GM10248 (cell line): Measurements from ENCODE around the gene OR5H15.
"Not testable (repeated sequence)": the region's sequence is repeated elsewhere in the genome, so short reads cannot be mapped to it uniquely, and the experiment has no call there.

Experiments
- CTCF ChIA-PET: fragments of 300-600 bp; sonication (Branson Sonifier 250); formaldehyde crosslinking; extraction: SDS; loops from one replicate; lab custom pipeline; 2021; ENCODE audit warnings: antibody characterized with exemption; lab: Yijun Ruan, JAX
- POLR2A ChIA-PET: fragments of 350-650 bp; sonication (Branson Sonifier 250); formaldehyde crosslinking; extraction: SDS; loops from one replicate; lab custom pipeline; 2020; ENCODE audit warnings: antibody characterized with exemption; lab: Yijun Ruan, JAX
- DNase-seq: peaks from one replicate; pipeline ENCODE4 v3.0.0; 2012; ENCODE audit errors: extremely low spot score
- TF ChIP-seq, protein P1 (sequence below): IDR thresholded peaks from 2 replicates; pipeline ENCODE4 v1.5.1; 2012; ENCODE audit warnings: mild to moderate bottlenecking, low read depth; ENCODE audit errors: extremely low read depth, missing control alignments, control extremely low read depth

Gene OR5H15

GRCh38 chr3:98188545-98188944 lies 22.0 kb downstream of the OR5H15 start:
- ChIA-PET POLR2A (no interaction called here), CTCF (interaction anchor here (1.0 to 2.6 kb wide), 3 partner anchors 15 to 142 kb away, joined by 3 to 5 read pairs (median 5); no protein-coding TSS in a partner anchor)
- TF ChIP-seq, protein P1, sequence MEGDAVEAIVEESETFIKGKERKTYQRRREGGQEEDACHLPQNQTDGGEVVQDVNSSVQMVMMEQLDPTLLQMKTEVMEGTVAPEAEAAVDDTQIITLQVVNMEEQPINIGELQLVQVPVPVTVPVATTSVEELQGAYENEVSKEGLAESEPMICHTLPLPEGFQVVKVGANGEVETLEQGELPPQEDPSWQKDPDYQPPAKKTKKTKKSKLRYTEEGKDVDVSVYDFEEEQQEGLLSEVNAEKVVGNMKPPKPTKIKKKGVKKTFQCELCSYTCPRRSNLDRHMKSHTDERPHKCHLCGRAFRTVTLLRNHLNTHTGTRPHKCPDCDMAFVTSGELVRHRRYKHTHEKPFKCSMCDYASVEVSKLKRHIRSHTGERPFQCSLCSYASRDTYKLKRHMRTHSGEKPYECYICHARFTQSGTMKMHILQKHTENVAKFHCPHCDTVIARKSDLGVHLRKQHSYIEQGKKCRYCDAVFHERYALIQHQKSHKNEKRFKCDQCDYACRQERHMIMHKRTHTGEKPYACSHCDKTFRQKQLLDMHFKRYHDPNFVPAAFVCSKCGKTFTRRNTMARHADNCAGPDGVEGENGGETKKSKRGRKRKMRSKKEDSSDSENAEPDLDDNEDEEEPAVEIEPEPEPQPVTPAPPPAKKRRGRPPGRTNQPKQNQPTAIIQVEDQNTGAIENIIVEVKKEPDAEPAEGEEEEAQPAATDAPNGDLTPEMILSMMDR = peak; percentile 37
- peak; percentile 27 for DNase-seq

DNA sequence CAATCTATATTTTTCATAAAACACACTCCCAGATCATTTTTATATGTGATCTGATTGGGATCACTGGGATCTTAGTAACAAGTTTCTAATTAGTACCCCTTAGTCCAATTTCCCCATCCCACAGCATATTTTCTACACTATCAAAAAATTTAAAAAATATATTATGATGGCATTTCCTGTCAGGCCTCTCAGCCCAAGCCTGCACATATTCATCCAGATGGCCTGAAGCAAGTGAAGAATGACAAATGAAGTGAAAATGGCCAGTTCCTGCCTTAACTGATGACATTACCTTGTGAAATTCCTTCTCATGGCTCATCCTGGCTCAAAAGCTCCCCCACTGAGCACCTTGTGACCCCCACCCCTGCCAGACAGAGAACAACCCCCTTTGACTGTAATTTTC lies 24.4 kb downstream of the OR5H15 start:
- DNase-seq, POLR2A ChIA-PET: not testable (repeated sequence)
- CTCF ChIA-PET = interaction anchor here (2.6 kb wide), 1 partner anchor 21 kb away, joined by 5 read pairs; no protein-coding TSS in a partner anchor

DNA sequence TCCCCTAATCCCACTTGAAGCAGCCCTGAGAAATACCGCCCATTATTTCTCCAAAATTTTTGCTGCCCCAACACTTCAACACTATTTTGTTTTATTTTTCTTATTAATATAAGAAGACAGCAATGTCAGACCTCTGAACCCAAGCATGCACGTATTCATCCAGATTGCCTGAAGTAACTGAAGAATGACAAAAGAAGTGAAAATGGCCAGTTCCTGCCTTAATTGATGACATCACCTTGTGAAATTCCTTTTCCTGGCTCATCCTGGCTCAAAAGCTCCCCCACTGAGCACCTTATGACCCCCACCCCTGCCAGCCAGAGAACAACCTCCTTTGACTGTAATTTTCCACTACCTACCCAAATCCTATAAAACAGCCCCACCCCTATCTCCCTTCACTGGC lies 29.8 kb downstream of the OR5H15 start:
- POLR2A ChIA-PET, CTCF ChIA-PET: not testable (repeated sequence)

GRCh38 chr3:98199020-98199419 lies 32.5 kb downstream of the OR5H15 start:
- CTCF ChIA-PET = no interaction called here
- POLR2A ChIA-PET = no interaction called here
- no peak for DNase-seq
- TF ChIP-seq, protein P1 = no peak

More for the DNA sequence above, 29.8 kb downstream of the OR5H15 start:
- not testable (repeated sequence) for DNase-seq

GRCh38 chr3:98209244-98209643 lies 42.7 kb downstream of the OR5H15 start:
- CTCF ChIA-PET = no interaction called here
- POLR2A ChIA-PET = no interaction called here
- TF ChIP-seq, protein P1 = no peak
- DNase-seq = no peak

DNA sequence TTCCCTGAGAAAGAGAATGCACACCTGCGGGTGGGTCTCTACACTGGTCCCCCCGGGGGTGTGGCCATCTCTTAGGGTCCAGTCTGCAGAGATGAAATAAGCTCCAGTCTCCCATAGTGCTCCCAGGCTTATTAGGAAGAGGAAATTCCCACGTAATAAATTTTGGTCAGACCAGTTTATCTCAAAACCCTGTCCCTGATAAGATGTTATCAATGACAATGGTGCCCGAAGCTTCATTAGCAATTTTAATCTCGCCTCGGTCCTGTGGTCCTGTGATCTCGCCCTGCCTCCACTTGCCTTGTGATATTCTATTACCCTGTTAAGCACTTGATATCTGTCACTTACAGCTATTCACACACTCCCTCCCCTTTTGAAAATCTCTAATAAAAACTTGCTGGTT lies 46.8 kb downstream of the OR5H15 start:
- TF ChIP-seq, protein P1 = no peak
- CTCF ChIA-PET = no interaction called here
- no peak for DNase-seq
- POLR2A ChIA-PET = no interaction called here

- DNase-seq = no peak
- ChIA-PET CTCF (no interaction called here), POLR2A (no interaction called here)
- TF ChIP-seq, protein P1 = no peak
Observed at GRCh38 chr3:98215051-98215450, 48.6 kb downstream of the OR5H15 start.
